WTC11 (cell line): Measurements from ENCODE around the gene GPRC5A. TPM values are rescaled to one million over a fixed set of nuclear protein-coding genes. Genes with fewer than 3 reads are reported as not detected.

Source experiments
- ATAC-seq: fragments of 200-7000 bp; cut with Tn5 transposase; 2 replicates; pipeline ENCODE4 v1.10.0; 2021; ENCODE audit warnings: mild to moderate bottlenecking, moderate library complexity
- CTCF ChIA-PET: fragments of 300-600 bp; sonication (Branson Sonifier 250); formaldehyde crosslinking; loops from one replicate; lab custom pipeline; 2021; ENCODE audit warnings: antibody characterized with exemption; lab: Charles Lee
- POLR2A ChIA-PET: fragments of 350-600 bp; sonication (Branson Sonifier 250); formaldehyde crosslinking; loops from one replicate; lab custom pipeline; 2021; ENCODE audit warnings: antibody characterized with exemption; lab: Charles Lee
- DNase-seq: peaks from one replicate; pipeline ENCODE4 v3.0.0; 2021; ENCODE audit warnings: low spot score
- H3K27ac Mint-ChIP-seq: 2 replicates; pipeline ENCODE4 v1.8.0; 2021; ENCODE audit warnings: mixed read lengths
- H3K27me3 Mint-ChIP-seq: 2 replicates; pipeline ENCODE4 v1.8.0; 2021; ENCODE audit warnings: low read depth, mild to moderate bottlenecking, moderate library complexity, mixed read lengths
- H3K36me3 Mint-ChIP-seq: 2 replicates; pipeline ENCODE4 v1.8.0; 2021; ENCODE audit warnings: mixed read lengths
- H3K4me1 Mint-ChIP-seq: 2 replicates; pipeline ENCODE4 v1.8.0; 2022; ENCODE audit warnings: mixed read lengths
- H3K4me3 Mint-ChIP-seq: 2 replicates; pipeline ENCODE4 v1.8.0; 2021; ENCODE audit warnings: mild to moderate bottlenecking, moderate library complexity, mixed read lengths
- H3K9me3 Mint-ChIP-seq: 2 replicates; pipeline ENCODE4 v1.8.0; 2021; ENCODE audit warnings: mixed read lengths
- AFF4 ChIP-seq: sonication (generic); formaldehyde crosslinking; IDR thresholded peaks from 2 replicates; pipeline ENCODE4 v1.8.1; 2023; ENCODE audit warnings: mild to moderate bottlenecking, missing genetic modification reagents, borderline replicate concordance
- FOXP1 ChIP-seq: sonication (generic); formaldehyde crosslinking; IDR thresholded peaks from 2 replicates; pipeline ENCODE4 v1.8.0; 2022; ENCODE audit warnings: missing genetic modification reagents, mild to moderate bottlenecking, moderate library complexity, borderline replicate concordance
- GRHL2 ChIP-seq: fragments of 250-450 bp; sonication (Bioruptor Pico); IDR thresholded peaks from 2 replicates; pipeline ENCODE4 v1.8.0; 2022; ENCODE audit warnings: mild to moderate bottlenecking, moderate library complexity; ENCODE audit not compliant: insufficient replicate concordance, severe bottlenecking
- GTF2I ChIP-seq: fragments of 250-450 bp; sonication (Bioruptor Pico); conservative IDR thresholded peaks from 2 replicates; pipeline ENCODE4 v1.4.0; 2021; ENCODE audit warnings: mild to moderate bottlenecking
- IRF2 ChIP-seq: sonication (generic); formaldehyde crosslinking; IDR thresholded peaks from 2 replicates; pipeline ENCODE4 v1.8.0; 2022; ENCODE audit warnings: low read depth, missing genetic modification reagents, borderline replicate concordance
- OVOL2 ChIP-seq: fragments of 250-450 bp; sonication (Bioruptor Pico); IDR thresholded peaks from 2 replicates; pipeline ENCODE4 v1.9.0; 2021; ENCODE audit warnings: mild to moderate bottlenecking, borderline replicate concordance
- PRDM15 ChIP-seq: sonication (generic); formaldehyde crosslinking; IDR thresholded peaks from 2 replicates; pipeline ENCODE4 v1.8.0; 2022; ENCODE audit warnings: missing genetic modification reagents
- SMAD4 ChIP-seq: sonication (generic); formaldehyde crosslinking; IDR thresholded peaks from 2 replicates; pipeline ENCODE4 v1.8.0; 2022; ENCODE audit warnings: mild to moderate bottlenecking, missing genetic modification reagents
- ZNF121 ChIP-seq: sonication (generic); formaldehyde crosslinking; IDR thresholded peaks from 2 replicates; pipeline ENCODE4 v1.8.0; 2023; ENCODE audit warnings: missing genetic modification reagents
- ZNF263 ChIP-seq: sonication (generic); formaldehyde crosslinking; IDR thresholded peaks from 2 replicates; pipeline ENCODE4 v1.8.1; 2022; ENCODE audit warnings: low read depth, mild to moderate bottlenecking, moderate library complexity, missing genetic modification reagents
- ZNF512 ChIP-seq: sonication (generic); formaldehyde crosslinking; IDR thresholded peaks from 2 replicates; pipeline ENCODE4 v1.8.1; 2022; ENCODE audit warnings: missing genetic modification reagents, borderline replicate concordance
- total RNA-seq: library from RNA; stranded (reverse); gene quantifications from 3 replicates; pipeline ENCODE4 v1.2.3, GENCODE V29; 2021
- TF ChIP-seq, protein P1 (sequence below): sonication (generic); formaldehyde crosslinking; conservative IDR thresholded peaks from 2 replicates; pipeline ENCODE4 v1.8.1; 2023; ENCODE audit warnings: mild to moderate bottlenecking, low read depth, missing genetic modification reagents, moderate library complexity
- TF ChIP-seq, protein P2 (sequence below): sonication (generic); formaldehyde crosslinking; IDR thresholded peaks from 2 replicates; pipeline ENCODE4 v1.8.1; 2022; ENCODE audit warnings: low read depth, mild to moderate bottlenecking, moderate library complexity, missing genetic modification reagents, borderline replicate concordance

The GPRC5A gene
- total RNA-seq, 1 experiment from 2014 or later = 1.1 TPM

- CTCF ChIA-PET = interaction anchor here (0.6 to 1.7 kb wide), 3 partner anchors 39 to 275 kb away, joined by 4 to 9 read pairs (median 5); no protein-coding TSS in a partner anchor
- no peak overlapping the region for H3K4me3 Mint-ChIP-seq
Observed at GRCh38 chr12:12936983-12937491, 45.7 kb downstream of the GPRC5A start.

GRCh38 chr12:12938541-12938940, 47.2 kb downstream of the GPRC5A start:
- Mint-ChIP-seq H3K4me3 (no peak overlapping the region), H3K27me3 (no peaks in the 10 kb centered on the region; the same call in 1 of the 2 replicates), H3K4me1 (peaks cover 5% of the 10 kb centered on the region), H3K36me3 (no peaks in the 10 kb centered on the region), H3K27ac (no peak overlapping the region), H3K9me3 (no peaks in the 10 kb centered on the region)
- ChIA-PET CTCF (interaction anchor here (0.5 to 1.3 kb wide), 3 partner anchors 37 to 262 kb away, joined by 4 to 9 read pairs (median 4); no protein-coding TSS in a partner anchor), POLR2A (no interaction called here)
- ATAC-seq = no peak
- no peak for TF ChIP-seq ZNF263 (CRISPR knock-in tag)
- no peak for DNase-seq

More at GRCh38 chr12:12936983-12937491, 45.7 kb downstream of the GPRC5A start:
- POLR2A ChIA-PET = no interaction called here
- H3K36me3 Mint-ChIP-seq = no peaks in the 10 kb centered on the region
- H3K27me3 Mint-ChIP-seq = no peaks in the 10 kb centered on the region; the same call in 1 of the 2 replicates
- no peak for ATAC-seq
- no peak for DNase-seq
- peaks cover 5% of the 10 kb centered on the region for H3K4me1 Mint-ChIP-seq
- no peak overlapping the region for H3K27ac Mint-ChIP-seq
- TF ChIP-seq ZNF512 (CRISPR knock-in tag) = no peak
- TF ChIP-seq GRHL2 (CRISPR knock-in tag) = no peak
- no peak for TF ChIP-seq SMAD4
- TF ChIP-seq, protein P1, sequence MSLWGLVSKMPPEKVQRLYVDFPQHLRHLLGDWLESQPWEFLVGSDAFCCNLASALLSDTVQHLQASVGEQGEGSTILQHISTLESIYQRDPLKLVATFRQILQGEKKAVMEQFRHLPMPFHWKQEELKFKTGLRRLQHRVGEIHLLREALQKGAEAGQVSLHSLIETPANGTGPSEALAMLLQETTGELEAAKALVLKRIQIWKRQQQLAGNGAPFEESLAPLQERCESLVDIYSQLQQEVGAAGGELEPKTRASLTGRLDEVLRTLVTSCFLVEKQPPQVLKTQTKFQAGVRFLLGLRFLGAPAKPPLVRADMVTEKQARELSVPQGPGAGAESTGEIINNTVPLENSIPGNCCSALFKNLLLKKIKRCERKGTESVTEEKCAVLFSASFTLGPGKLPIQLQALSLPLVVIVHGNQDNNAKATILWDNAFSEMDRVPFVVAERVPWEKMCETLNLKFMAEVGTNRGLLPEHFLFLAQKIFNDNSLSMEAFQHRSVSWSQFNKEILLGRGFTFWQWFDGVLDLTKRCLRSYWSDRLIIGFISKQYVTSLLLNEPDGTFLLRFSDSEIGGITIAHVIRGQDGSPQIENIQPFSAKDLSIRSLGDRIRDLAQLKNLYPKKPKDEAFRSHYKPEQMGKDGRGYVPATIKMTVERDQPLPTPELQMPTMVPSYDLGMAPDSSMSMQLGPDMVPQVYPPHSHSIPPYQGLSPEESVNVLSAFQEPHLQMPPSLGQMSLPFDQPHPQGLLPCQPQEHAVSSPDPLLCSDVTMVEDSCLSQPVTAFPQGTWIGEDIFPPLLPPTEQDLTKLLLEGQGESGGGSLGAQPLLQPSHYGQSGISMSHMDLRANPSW (CRISPR knock-in tag) = no peak
- TF ChIP-seq, protein P2, sequence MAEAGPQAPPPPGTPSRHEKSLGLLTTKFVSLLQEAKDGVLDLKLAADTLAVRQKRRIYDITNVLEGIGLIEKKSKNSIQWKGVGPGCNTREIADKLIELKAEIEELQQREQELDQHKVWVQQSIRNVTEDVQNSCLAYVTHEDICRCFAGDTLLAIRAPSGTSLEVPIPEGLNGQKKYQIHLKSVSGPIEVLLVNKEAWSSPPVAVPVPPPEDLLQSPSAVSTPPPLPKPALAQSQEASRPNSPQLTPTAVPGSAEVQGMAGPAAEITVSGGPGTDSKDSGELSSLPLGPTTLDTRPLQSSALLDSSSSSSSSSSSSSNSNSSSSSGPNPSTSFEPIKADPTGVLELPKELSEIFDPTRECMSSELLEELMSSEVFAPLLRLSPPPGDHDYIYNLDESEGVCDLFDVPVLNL (CRISPR knock-in tag) = no peak
- no peak for TF ChIP-seq FOXP1 (CRISPR knock-in tag)
- TF ChIP-seq IRF2 (CRISPR knock-in tag) = no peak
- TF ChIP-seq OVOL2 (CRISPR knock-in tag) = no peak
- TF ChIP-seq, all 79 proteins: peak for 0
- no peaks in the 10 kb centered on the region for H3K9me3 Mint-ChIP-seq

DNA sequence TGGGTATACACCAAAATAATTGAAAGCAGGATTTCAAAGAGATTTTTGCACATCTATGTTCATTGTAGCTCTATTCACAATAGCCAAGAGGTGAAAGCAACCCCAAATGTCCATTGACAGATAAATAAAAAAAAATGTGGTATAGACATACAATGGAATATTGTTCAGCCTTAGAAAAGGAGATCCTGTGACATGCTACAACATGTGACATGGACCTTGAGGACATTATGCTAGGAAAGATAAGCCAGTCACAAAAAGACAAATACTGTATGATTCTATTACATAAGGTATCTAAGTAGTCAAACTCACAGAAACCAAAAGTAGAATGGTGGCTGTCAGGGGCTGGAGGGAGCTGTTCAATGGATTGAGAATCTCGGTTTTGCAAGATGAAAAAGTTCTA, 48.5 kb downstream of the GPRC5A start:
- Mint-ChIP-seq H3K4me1 (no peaks in the 10 kb centered on the region), H3K27me3 (no peaks in the 10 kb centered on the region), H3K4me3 (no peak overlapping the region), H3K27ac (no peak overlapping the region), H3K9me3 (no peaks in the 10 kb centered on the region), H3K36me3 (no peaks in the 10 kb centered on the region)
- ATAC-seq (no peak), DNase-seq (no peak)
- CTCF ChIA-PET = no interaction called here
- POLR2A ChIA-PET = no interaction called here
- TF ChIP-seq ZNF121 (no peak), GTF2I (no peak), AFF4 (CRISPR knock-in tag) (no peak), PRDM15 (no peak)
- TF ChIP-seq, protein P1 (CRISPR knock-in tag) = no peak
